Measurements from ENCODE around the gene GTF3C1.

The GTF3C1 gene

DNA sequence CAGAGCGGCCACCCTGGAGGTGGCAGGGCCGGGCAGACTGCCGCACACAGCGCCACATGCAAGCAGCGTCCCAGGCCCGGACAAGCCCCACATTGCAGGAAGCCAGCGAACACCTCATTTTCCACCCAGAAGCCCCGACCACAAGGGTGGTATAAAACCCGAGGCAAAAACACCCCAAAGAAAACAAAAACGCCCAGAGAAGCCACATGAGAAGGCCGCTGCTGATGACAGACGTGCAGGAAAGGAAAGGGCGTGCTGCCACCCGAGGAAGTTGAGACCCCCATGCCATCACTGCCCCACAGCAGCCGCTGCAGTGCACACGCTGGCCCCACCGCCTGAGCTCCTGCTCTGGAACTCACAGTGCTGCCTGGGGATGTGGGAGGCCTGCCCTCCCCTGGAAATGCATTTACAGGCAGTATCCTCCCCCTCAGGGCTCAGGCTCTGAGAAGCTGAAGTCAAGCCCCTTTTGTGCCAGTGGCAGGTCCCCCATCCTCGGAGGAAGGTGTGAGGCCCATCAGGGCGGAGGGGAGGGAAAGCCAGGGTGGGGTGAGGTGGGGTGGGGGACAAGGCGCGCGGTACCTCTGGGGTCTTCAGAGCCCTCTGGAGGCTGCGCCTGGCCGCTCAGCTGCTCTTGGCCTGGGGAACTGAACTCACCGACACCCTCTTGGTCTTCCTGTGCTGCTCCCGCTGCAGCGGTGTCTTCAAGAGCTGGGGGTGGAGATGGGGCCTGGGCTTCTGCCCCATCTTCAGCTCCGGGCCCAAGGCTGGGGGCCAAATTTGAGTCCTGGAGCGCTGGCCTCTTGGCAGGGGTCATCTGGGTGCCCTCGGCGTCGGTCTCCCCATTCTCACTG is 85.7 kb downstream of the GTF3C1 start:
- H3K36me3 ChIP-seq (ENCODE audit: insufficient read depth, insufficient read length, low read length), result peaks cover 100% of the 10 kb centered on the region

DNA sequence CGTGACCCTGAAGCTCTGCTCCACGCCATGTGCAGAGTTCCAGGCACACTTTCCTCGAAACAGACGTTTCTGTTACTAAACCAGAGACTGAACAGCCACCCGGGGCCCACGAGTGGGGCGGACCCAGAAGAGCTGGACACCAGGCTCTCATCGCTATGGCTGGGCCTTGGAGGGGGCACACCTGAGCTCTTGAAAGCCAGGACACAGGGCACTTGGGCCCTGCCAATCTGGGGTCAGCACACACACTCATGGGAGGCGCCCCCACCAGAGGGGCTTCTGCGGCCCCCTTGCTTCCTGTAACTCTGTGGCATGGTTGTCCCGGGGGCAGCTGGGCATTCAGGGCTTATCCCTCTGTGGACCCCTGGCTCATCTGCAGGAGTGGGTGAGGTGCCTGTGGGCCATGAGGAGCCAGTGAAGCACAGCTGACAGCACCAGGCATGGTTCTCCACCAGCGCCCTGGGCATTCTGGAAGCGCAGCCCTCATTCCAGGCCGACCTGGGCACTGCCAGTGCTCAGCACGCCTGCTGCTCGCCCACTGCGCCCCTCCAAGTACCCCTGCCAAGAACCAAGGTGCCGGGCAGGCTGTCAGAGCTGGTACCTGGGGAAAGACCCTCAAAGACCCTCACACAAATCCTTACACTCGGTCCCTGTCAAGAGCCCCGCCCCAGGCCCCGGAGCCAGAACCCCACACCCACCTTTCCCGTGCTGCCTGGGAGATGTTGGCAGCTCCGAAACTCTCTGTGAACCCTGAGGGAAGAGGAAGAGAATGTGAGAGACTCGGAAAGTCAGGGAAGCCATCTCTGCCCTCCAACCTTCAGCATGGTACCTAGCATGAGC is 86.6 kb downstream of the GTF3C1 start:
- no peak overlapping the region for H3K4me3 ChIP-seq (ENCODE audit: insufficient read length, low read depth)
- H3K27me3 ChIP-seq (ENCODE audit: insufficient read depth, insufficient read length), result no peaks in the 10 kb centered on the region
- no peak for DNase-seq (ENCODE audit: low read depth, low spot score)
- H3K9ac ChIP-seq (ENCODE audit: insufficient read length, low read depth), result no peak overlapping the region
- H3K9me3 ChIP-seq (ENCODE audit: insufficient read depth, low read length), result no peaks in the 10 kb centered on the region
- H3K4me1 ChIP-seq (ENCODE audit: insufficient read depth, insufficient read length), result no peaks in the 10 kb centered on the region
- TF ChIP-seq SUZ12 (IDR thresholded peaks at IDR 0.05; ENCODE audit: extremely low read depth, insufficient read depth, insufficient read length) (no peak), YY1 (IDR thresholded peaks at IDR 0.05; ENCODE audit: insufficient read depth, insufficient read length) (no peak), ZNF274 (IDR thresholded peaks at IDR 0.05; ENCODE audit: low read depth, low read length) (no peak)
- H3K36me3 ChIP-seq (ENCODE audit: insufficient read depth, insufficient read length, low read length), result peaks cover 96% of the 10 kb centered on the region

More for the DNA sequence above, 85.7 kb downstream of the GTF3C1 start:
- Histone ChIP-seq H3K9me3 (ENCODE audit: insufficient read depth, low read length) (no peaks in the 10 kb centered on the region; the same call in 1 of the 2 replicates), H3K4me1 (ENCODE audit: insufficient read depth, insufficient read length) (no peaks in the 10 kb centered on the region), H3K4me3 (ENCODE audit: insufficient read length, low read depth) (no peak overlapping the region), H3K27me3 (ENCODE audit: insufficient read depth, insufficient read length) (no peaks in the 10 kb centered on the region), H3K9ac (ENCODE audit: insufficient read length, low read depth) (no peak overlapping the region)
- no peak for DNase-seq (ENCODE audit: low read depth, low spot score)
- TF ChIP-seq YY1 (IDR thresholded peaks at IDR 0.05; ENCODE audit: insufficient read depth, insufficient read length), result no peak
- no peak for TF ChIP-seq SUZ12 (IDR thresholded peaks at IDR 0.05; ENCODE audit: extremely low read depth, insufficient read depth, insufficient read length)
- no peak for TF ChIP-seq ZNF274 (IDR thresholded peaks at IDR 0.05; ENCODE audit: low read depth, low read length)

DNA sequence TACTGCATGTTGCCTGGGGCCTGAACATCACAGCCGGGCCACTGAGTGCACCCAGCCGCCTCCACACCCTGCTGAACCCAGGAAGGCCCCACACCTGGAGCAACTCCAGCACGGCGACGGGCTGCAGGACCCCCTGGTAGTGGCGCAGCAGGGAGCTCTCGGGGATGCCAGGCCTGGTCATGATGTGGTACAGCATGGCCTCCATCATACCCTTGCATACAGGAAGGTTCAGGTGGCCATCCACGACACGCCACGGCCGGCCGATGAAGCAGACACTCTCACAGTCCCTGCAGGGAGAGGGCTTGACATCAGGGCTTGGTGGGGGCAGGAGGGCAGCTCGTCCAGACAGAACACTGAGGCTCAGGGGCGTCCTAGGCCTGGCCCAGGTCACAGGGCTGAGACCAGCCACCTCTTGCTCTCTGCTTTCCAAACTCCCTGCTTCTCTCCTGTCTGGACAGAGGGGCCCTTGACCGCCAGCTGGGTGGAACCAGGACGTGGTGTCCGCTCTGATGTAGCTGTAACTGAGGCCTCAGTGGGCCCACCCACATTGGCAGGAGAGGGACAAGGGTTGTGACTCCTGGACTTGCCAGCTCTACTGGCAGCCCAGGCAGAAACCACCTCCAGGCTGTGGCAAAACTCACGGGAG is 87.4 kb downstream of the GTF3C1 start:
- H3K9ac ChIP-seq (ENCODE audit: insufficient read length, low read depth), result no peak overlapping the region
- no peaks in the 10 kb centered on the region for H3K9me3 ChIP-seq (ENCODE audit: insufficient read depth, low read length)
- no peak for DNase-seq (ENCODE audit: low read depth, low spot score)
- H3K36me3 ChIP-seq (ENCODE audit: insufficient read depth, insufficient read length, low read length), result peaks cover 89% of the 10 kb centered on the region
- TF ChIP-seq YY1 (IDR thresholded peaks at IDR 0.05; ENCODE audit: insufficient read depth, insufficient read length) (no peak), ZNF274 (IDR thresholded peaks at IDR 0.05; ENCODE audit: low read depth, low read length) (no peak), SUZ12 (IDR thresholded peaks at IDR 0.05; ENCODE audit: extremely low read depth, insufficient read depth, insufficient read length) (no peak)
- H3K4me3 ChIP-seq (ENCODE audit: insufficient read length, low read depth), result no peak overlapping the region
- H3K27me3 ChIP-seq (ENCODE audit: insufficient read depth, insufficient read length), result no peaks in the 10 kb centered on the region
- no peaks in the 10 kb centered on the region for H3K4me1 ChIP-seq (ENCODE audit: insufficient read depth, insufficient read length)

DNA sequence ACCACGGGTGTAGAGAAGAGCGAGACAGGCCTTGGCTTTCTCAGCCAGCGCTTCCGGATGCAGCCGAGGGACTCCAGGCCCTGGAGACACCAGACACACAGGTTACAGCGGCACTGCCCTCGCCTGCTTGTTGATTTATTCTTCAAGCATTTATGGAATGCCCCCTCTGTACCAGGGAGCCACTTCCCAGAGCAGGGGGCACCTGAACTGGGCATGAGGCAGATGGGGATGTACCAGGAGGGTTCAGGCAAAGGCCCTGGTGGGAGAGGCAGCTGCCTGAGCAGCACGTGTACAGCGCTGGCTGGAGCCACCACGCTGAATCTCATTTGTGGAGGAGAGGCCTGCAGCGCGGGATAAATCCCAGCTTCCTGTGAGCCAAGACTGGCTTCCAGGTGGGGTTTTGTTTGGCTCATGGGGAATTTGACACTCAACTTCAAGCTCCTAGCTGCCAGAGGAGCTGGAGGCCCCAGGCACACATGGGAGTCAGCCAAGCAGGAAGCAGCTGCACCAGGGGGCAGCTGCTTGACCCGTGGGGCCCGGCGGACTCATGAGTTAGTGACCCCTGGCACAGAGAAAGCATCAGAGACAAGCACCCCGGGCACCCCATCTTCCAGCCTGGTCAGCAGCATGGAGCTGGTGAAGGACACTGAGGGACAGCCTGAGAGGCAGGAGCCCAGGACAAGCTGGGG is 88.1 kb downstream of the GTF3C1 start:
- peak overlapping the region; percentile 8 for H3K9ac ChIP-seq (ENCODE audit: insufficient read length, low read depth)
- H3K36me3 ChIP-seq (ENCODE audit: insufficient read depth, insufficient read length, low read length), result peaks cover 82% of the 10 kb centered on the region
- H3K9me3 ChIP-seq (ENCODE audit: insufficient read depth, low read length), result no peaks in the 10 kb centered on the region
- TF ChIP-seq SUZ12 (IDR thresholded peaks at IDR 0.05; ENCODE audit: extremely low read depth, insufficient read depth, insufficient read length) (no peak), ZNF274 (IDR thresholded peaks at IDR 0.05; ENCODE audit: low read depth, low read length) (no peak), YY1 (IDR thresholded peaks at IDR 0.05; ENCODE audit: insufficient read depth, insufficient read length) (no peak)
- no peaks in the 10 kb centered on the region for H3K4me1 ChIP-seq (ENCODE audit: insufficient read depth, insufficient read length)
- H3K4me3 ChIP-seq (ENCODE audit: insufficient read length, low read depth), result no peak overlapping the region
- no peak for DNase-seq (ENCODE audit: low read depth, low spot score)
- H3K27me3 ChIP-seq (ENCODE audit: insufficient read depth, insufficient read length), result no peaks in the 10 kb centered on the region

GRCh38 chr16:27460663-27461482 is 88.8 kb downstream of the GTF3C1 start:
- Histone ChIP-seq H3K4me3 (ENCODE audit: insufficient read length, low read depth) (no peak overlapping the region), H3K9ac (ENCODE audit: insufficient read length, low read depth) (no peak overlapping the region), H3K4me1 (ENCODE audit: insufficient read depth, insufficient read length) (no peaks in the 10 kb centered on the region), H3K9me3 (ENCODE audit: insufficient read depth, low read length) (no peaks in the 10 kb centered on the region), H3K36me3 (ENCODE audit: insufficient read depth, insufficient read length, low read length) (peaks cover 75% of the 10 kb centered on the region), H3K27me3 (ENCODE audit: insufficient read depth, insufficient read length) (no peaks in the 10 kb centered on the region)
- no peak for DNase-seq (ENCODE audit: low read depth, low spot score)
- TF ChIP-seq ZNF274 (IDR thresholded peaks at IDR 0.05; ENCODE audit: low read depth, low read length) (no peak), SUZ12 (IDR thresholded peaks at IDR 0.05; ENCODE audit: extremely low read depth, insufficient read depth, insufficient read length) (no peak), YY1 (IDR thresholded peaks at IDR 0.05; ENCODE audit: insufficient read depth, insufficient read length) (no peak)

DNA sequence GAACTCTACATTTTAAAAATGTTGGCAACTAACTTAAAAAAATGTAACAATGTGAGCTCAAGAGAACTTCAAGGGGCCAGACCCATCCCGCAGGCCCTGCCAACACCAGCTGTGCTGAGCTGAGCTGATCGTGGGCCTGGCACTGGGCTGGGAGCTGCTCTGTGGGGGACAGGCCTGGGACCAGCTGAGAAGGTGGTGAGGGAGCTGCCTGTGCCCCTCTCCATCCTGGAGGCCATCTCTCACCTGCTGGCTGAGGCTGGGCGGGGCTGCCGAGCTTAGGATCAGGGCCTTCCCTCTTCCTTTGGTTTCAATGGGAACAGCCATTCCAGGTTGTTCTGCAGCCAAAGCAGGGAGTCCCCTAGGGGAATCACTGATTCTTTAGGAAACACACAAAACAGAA is 89.5 kb downstream of the GTF3C1 start:
- no peak for DNase-seq (ENCODE audit: low read depth, low spot score)
- no peak overlapping the region for H3K9ac ChIP-seq (ENCODE audit: insufficient read length, low read depth)
- no peak overlapping the region for H3K4me3 ChIP-seq (ENCODE audit: insufficient read length, low read depth)
- no peak for TF ChIP-seq ZNF274 (IDR thresholded peaks at IDR 0.05; ENCODE audit: low read depth, low read length)
- no peak for TF ChIP-seq SUZ12 (IDR thresholded peaks at IDR 0.05; ENCODE audit: extremely low read depth, insufficient read depth, insufficient read length)
- no peak for TF ChIP-seq YY1 (IDR thresholded peaks at IDR 0.05; ENCODE audit: insufficient read depth, insufficient read length)
- no peaks in the 10 kb centered on the region for H3K27me3 ChIP-seq (ENCODE audit: insufficient read depth, insufficient read length)
- H3K9me3 ChIP-seq (ENCODE audit: insufficient read depth, low read length), result no peaks in the 10 kb centered on the region
- peaks cover 68% of the 10 kb centered on the region for H3K36me3 ChIP-seq (ENCODE audit: insufficient read depth, insufficient read length, low read length)
- H3K4me1 ChIP-seq (ENCODE audit: insufficient read depth, insufficient read length), result no peaks in the 10 kb centered on the region

Data from NT2/D1 (cell line).